ENCODE data around the gene PTGER1. TPM values are rescaled to one million over a fixed set of nuclear protein-coding genes. Genes with fewer than 3 reads are reported as not detected.

The PTGER1 gene
- total and polyA plus RNA-seq, 9 of the 15 experiments (the other 6 are each of a cell fraction or from before 2014, with no cell fraction given): 0.06 to 0.36 (median 0.31) TPM; not detected in 5

DNA sequence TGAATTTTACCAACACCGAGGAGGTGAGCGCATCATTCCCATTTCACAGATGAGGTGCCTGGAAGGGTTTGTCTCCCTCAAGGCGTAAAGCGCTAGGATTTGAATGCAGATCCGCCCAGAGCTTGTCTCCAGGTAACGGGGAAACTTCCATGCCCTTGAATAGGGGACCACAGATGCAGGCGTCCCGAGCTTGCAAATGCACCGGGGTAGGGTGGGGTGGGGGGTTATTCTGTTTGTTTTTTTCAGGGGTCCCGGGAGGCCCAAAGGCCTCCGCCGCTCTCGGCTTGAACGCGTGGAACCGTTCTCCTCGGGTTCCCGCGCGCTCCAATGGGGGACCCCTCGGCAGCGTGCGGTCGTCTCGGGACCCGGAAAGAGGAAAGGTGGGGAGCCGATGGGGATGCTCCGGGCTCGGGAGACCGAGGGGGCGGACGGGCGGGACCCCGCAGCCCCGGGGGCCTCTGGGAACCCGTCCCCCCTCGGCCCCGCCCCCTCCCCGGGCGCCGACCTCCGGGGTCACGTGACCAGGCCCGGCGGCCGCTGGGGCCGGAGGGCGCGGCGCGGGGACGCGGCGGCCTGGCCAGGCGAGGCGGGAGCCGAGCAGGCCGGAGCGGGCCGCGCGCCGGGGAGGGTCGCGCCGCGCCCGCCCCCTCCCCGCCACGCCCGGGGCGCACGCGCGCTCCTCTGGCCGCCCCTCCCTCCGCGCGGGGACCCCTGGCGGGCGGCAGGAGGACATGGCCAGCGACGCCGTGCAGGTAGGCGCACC is 42.2 kb downstream of the PTGER1 start, which contains the start of gene PKN1 (continued):
- peak; percentile 71; the same call in 1 of the 2 replicates for TF ChIP-seq PHF8 (IDR thresholded peaks at IDR 0.05; ENCODE audit: borderline replicate concordance, low read length)
- TF ChIP-seq CCAR2 (IDR thresholded peaks at IDR 0.05; ENCODE audit: low read depth, low read length): no peak
- TF ChIP-seq FUS (optimal IDR thresholded peaks at IDR 0.05; ENCODE audit: low read depth, low read length): no peak
- TF ChIP-seq NR2C2 (CRISPR knock-in tag; IDR thresholded peaks at IDR 0.05): no peak
- peak; percentile 87 for TF ChIP-seq NR2C2 (tag; IDR thresholded peaks at IDR 0.05)
- TF ChIP-seq NONO (IDR thresholded peaks at IDR 0.05; ENCODE audit: low read depth in 2 of 2, low read length in 1 of 2): peak in 1 of 2 experiments; percentile 81; a peak in 2 of 4 replicates
- peak; percentile 89 for TF ChIP-seq BCOR (IDR thresholded peaks at IDR 0.05)
- TF ChIP-seq, protein P1, sequence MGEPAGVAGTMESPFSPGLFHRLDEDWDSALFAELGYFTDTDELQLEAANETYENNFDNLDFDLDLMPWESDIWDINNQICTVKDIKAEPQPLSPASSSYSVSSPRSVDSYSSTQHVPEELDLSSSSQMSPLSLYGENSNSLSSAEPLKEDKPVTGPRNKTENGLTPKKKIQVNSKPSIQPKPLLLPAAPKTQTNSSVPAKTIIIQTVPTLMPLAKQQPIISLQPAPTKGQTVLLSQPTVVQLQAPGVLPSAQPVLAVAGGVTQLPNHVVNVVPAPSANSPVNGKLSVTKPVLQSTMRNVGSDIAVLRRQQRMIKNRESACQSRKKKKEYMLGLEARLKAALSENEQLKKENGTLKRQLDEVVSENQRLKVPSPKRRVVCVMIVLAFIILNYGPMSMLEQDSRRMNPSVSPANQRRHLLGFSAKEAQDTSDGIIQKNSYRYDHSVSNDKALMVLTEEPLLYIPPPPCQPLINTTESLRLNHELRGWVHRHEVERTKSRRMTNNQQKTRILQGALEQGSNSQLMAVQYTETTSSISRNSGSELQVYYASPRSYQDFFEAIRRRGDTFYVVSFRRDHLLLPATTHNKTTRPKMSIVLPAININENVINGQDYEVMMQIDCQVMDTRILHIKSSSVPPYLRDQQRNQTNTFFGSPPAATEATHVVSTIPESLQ (CRISPR knock-in tag; IDR thresholded peaks at IDR 0.05): no peak
- TF ChIP-seq, protein P2, sequence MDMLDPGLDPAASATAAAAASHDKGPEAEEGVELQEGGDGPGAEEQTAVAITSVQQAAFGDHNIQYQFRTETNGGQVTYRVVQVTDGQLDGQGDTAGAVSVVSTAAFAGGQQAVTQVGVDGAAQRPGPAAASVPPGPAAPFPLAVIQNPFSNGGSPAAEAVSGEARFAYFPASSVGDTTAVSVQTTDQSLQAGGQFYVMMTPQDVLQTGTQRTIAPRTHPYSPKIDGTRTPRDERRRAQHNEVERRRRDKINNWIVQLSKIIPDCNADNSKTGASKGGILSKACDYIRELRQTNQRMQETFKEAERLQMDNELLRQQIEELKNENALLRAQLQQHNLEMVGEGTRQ (CRISPR knock-in tag; IDR thresholded peaks at IDR 0.05): peak; percentile 76
- no peak for TF ChIP-seq HNRNPUL1 (IDR thresholded peaks at IDR 0.05; ENCODE audit: low read length)
- TF ChIP-seq, protein P3, sequence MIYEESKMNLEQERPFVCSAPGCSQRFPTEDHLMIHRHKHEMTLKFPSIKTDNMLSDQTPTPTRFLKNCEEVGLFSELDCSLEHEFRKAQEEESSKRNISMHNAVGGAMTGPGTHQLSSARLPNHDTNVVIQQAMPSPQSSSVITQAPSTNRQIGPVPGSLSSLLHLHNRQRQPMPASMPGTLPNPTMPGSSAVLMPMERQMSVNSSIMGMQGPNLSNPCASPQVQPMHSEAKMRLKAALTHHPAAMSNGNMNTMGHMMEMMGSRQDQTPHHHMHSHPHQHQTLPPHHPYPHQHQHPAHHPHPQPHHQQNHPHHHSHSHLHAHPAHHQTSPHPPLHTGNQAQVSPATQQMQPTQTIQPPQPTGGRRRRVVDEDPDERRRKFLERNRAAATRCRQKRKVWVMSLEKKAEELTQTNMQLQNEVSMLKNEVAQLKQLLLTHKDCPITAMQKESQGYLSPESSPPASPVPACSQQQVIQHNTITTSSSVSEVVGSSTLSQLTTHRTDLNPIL (CRISPR knock-in tag; IDR thresholded peaks at IDR 0.05): no peak
- TF ChIP-seq, protein P4, sequence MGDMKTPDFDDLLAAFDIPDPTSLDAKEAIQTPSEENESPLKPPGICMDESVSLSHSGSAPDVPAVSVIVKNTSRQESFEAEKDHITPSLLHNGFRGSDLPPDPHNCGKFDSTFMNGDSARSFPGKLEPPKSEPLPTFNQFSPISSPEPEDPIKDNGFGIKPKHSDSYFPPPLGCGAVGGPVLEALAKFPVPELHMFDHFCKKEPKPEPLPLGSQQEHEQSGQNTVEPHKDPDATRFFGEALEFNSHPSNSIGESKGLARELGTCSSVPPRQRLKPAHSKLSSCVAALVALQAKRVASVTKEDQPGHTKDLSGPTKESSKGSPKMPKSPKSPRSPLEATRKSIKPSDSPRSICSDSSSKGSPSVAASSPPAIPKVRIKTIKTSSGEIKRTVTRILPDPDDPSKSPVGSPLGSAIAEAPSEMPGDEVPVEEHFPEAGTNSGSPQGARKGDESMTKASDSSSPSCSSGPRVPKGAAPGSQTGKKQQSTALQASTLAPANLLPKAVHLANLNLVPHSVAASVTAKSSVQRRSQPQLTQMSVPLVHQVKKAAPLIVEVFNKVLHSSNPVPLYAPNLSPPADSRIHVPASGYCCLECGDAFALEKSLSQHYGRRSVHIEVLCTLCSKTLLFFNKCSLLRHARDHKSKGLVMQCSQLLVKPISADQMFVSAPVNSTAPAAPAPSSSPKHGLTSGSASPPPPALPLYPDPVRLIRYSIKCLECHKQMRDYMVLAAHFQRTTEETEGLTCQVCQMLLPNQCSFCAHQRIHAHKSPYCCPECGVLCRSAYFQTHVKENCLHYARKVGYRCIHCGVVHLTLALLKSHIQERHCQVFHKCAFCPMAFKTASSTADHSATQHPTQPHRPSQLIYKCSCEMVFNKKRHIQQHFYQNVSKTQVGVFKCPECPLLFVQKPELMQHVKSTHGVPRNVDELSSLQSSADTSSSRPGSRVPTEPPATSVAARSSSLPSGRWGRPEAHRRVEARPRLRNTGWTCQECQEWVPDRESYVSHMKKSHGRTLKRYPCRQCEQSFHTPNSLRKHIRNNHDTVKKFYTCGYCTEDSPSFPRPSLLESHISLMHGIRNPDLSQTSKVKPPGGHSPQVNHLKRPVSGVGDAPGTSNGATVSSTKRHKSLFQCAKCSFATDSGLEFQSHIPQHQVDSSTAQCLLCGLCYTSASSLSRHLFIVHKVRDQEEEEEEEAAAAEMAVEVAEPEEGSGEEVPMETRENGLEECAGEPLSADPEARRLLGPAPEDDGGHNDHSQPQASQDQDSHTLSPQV (IDR thresholded peaks at IDR 0.05): no peak
- 0 out of 2 replicates have a peak, but pooled peaks have one; percentile 22 for TF ChIP-seq CBFA2T2 (conservative IDR thresholded peaks at IDR 0.05)
- no peak for TF ChIP-seq HSF4 (CRISPR knock-in tag; IDR thresholded peaks at IDR 0.05; ENCODE audit: borderline replicate concordance)
- TF ChIP-seq MYC (IDR thresholded peaks at IDR 0.05; ENCODE audit: low read depth, low read length): peak; percentile 62; the same call in 1 of the 2 replicates
- TF ChIP-seq MYC (CRISPR knock-in tag; IDR thresholded peaks at IDR 0.05; ENCODE audit: borderline replicate concordance, low read depth): no peak
- peak; percentile 79 for TF ChIP-seq POLR2G (IDR thresholded peaks at IDR 0.05; ENCODE audit: low read depth, low read length)
